K562 (cell line): Measurements from ENCODE around the gene QKI. TPM values are rescaled to one million over a fixed set of nuclear protein-coding genes. Genes with fewer than 3 reads are reported as not detected.

ENCODE experiments used
- CBFA2T2 ChIP-seq: fragments of 450-650 bp; conservative IDR thresholded peaks from 2 replicates; pipeline ENCODE4 v1.6.1; 2017; ENCODE audit warnings: mild to moderate bottlenecking
- E2F5 ChIP-seq: sonication (generic); formaldehyde crosslinking; IDR thresholded peaks from 2 replicates; pipeline ENCODE4 v1.8.0; 2022; ENCODE audit warnings: mild to moderate bottlenecking, missing genetic modification reagents
- ELF4 ChIP-seq: fragments of 450-650 bp; formaldehyde crosslinking; IDR thresholded peaks from 2 replicates; pipeline ENCODE4 v1.4.0; 2022; ENCODE audit warnings: missing genetic modification characterization
- GABPB2 ChIP-seq: fragments of 250-450 bp; sonication (Bioruptor Pico); conservative IDR thresholded peaks from 2 replicates; pipeline ENCODE4 v1.5.1; 2021; ENCODE audit warnings: mild to moderate bottlenecking
- HINFP ChIP-seq: fragments of 450-650 bp; conservative IDR thresholded peaks from 2 replicates; pipeline ENCODE4 v1.6.1; 2016; ENCODE audit warnings: missing genetic modification characterization, low read depth, mild to moderate bottlenecking, control low read depth, missing compliant biosample characterization
- KDM2B ChIP-seq: fragments of 250-450 bp; sonication (Bioruptor Pico); IDR thresholded peaks from 2 replicates; pipeline ENCODE4 v1.8.0; 2021; ENCODE audit warnings: mild to moderate bottlenecking, moderate library complexity
- MED1 ChIP-seq: sonication (generic); formaldehyde crosslinking; IDR thresholded peaks from 2 replicates; pipeline ENCODE4 v1.8.1; 2023; ENCODE audit warnings: missing genetic modification reagents, borderline replicate concordance
- NFIX ChIP-seq: fragments of 250-450 bp; sonication (Bioruptor Pico); IDR thresholded peaks from 2 replicates; pipeline ENCODE4 v1.4.0; 2020; ENCODE audit warnings: low read depth, mild to moderate bottlenecking, moderate library complexity
- POLR2H ChIP-seq: IDR thresholded peaks from 2 replicates; pipeline ENCODE4 v1.6.1; 2016; ENCODE audit warnings: missing genetic modification characterization, low read depth, mild to moderate bottlenecking, control low read depth, missing compliant biosample characterization, moderate library complexity
- RBM17 ChIP-seq: fragments of 200-400 bp; formaldehyde crosslinking; IDR thresholded peaks from 2 replicates; pipeline ENCODE4 v1.6.1; 2017; ENCODE audit warnings: low read depth, mild to moderate bottlenecking, low read length, borderline replicate concordance
- RBM22 ChIP-seq: fragments of 200-400 bp; formaldehyde crosslinking; IDR thresholded peaks from 2 replicates; pipeline ENCODE4 v1.6.1; 2018; ENCODE audit warnings: low read length, low read depth; ENCODE audit not compliant: poor library complexity, severe bottlenecking
- SRSF9 ChIP-seq: fragments of 200-400 bp; formaldehyde crosslinking; IDR thresholded peaks from 2 replicates; pipeline ENCODE4 v1.6.1; 2017; ENCODE audit warnings: low read depth, low read length, borderline replicate concordance
- ZBTB26 ChIP-seq: fragments of 450-650 bp; formaldehyde crosslinking; IDR thresholded peaks from 2 replicates; pipeline ENCODE4 v1.4.0; 2022; ENCODE audit warnings: missing genetic modification characterization
- ZC3H4 ChIP-seq: sonication (generic); formaldehyde crosslinking; IDR thresholded peaks from 2 replicates; pipeline ENCODE4 v1.9.0; 2021; ENCODE audit warnings: missing genetic modification reagents, borderline replicate concordance
- ZNF175 ChIP-seq: fragments of 200-800 bp; sonication (Bioruptor generic); IDR thresholded peaks from 2 replicates; pipeline ENCODE4 v1.6.1; 2016; ENCODE audit warnings: low read depth, mild to moderate bottlenecking, missing genetic modification characterization, missing compliant biosample characterization
- ZNF23 ChIP-seq: fragments of 250-450 bp; sonication (Bioruptor Pico); IDR thresholded peaks from 2 replicates; pipeline ENCODE4 v1.4.0; 2020; ENCODE audit warnings: mild to moderate bottlenecking
- ZNF280A ChIP-seq: fragments of 450-650 bp; IDR thresholded peaks from 2 replicates; pipeline ENCODE4 v1.6.1; 2018; ENCODE audit warnings: mild to moderate bottlenecking, low read depth; ENCODE audit not compliant: partially characterized antibody
- polyA plus RNA-seq, 8 experiments: library from polyadenylated mRNA; depleted of rRNA in 4 of 8; stranded (reverse) in 5 of 8; unstranded in 3 of 8; fragments of >200 nt; fragmentation: Nextera tagmentation in 2 of 8; fragmentation: Illumina TruSeq in 1 of 8; extraction: Ambion mirVana in 2 of 8; extraction: Trizol in 1 of 8; gene quantifications; 2 replicates each; pipeline versions ENCODE4 v1.2.1 to v1.2.3, GENCODE V29; 2011 to 2014; ENCODE audit warnings: inconsistent platforms in 1 of 8, missing spikeins in 1 of 8
- total RNA-seq, 7 experiments: library from RNA; depleted of rRNA in 6 of 7; stranded (reverse); fragments of >200 nt in 6 of 7; fragmentation: Illumina TruSeq in 2 of 7; extraction: Trizol in 2 of 7; gene quantifications; 2 replicates each; pipeline versions ENCODE4 v1.2.1 to v1.2.3, GENCODE V29; 2011 to 2021; ENCODE audit warnings: low replicate concordance in 1 of 7
- TF ChIP-seq, protein P1 (sequence below): sonication (generic); formaldehyde crosslinking; IDR thresholded peaks from 2 replicates; pipeline ENCODE4 v1.8.0; 2022; ENCODE audit warnings: mild to moderate bottlenecking, missing genetic modification reagents
- TF ChIP-seq, protein P2 (sequence below): sonication (generic); formaldehyde crosslinking; IDR thresholded peaks from 2 replicates; pipeline ENCODE4 v1.8.0; 2022; ENCODE audit warnings: missing genetic modification reagents, mild to moderate bottlenecking, borderline replicate concordance
- TF ChIP-seq, protein P3 (sequence below): sonication (generic); formaldehyde crosslinking; IDR thresholded peaks from 2 replicates; pipeline ENCODE4 v1.8.1; 2023; ENCODE audit warnings: mild to moderate bottlenecking, missing genetic modification reagents, moderate library complexity

The QKI gene
- total and polyA plus RNA-seq, 9 of the 15 experiments (the other 6 are each of a cell fraction or from before 2014, with no cell fraction given) = 20.4 to 215 (median 123) TPM

DNA sequence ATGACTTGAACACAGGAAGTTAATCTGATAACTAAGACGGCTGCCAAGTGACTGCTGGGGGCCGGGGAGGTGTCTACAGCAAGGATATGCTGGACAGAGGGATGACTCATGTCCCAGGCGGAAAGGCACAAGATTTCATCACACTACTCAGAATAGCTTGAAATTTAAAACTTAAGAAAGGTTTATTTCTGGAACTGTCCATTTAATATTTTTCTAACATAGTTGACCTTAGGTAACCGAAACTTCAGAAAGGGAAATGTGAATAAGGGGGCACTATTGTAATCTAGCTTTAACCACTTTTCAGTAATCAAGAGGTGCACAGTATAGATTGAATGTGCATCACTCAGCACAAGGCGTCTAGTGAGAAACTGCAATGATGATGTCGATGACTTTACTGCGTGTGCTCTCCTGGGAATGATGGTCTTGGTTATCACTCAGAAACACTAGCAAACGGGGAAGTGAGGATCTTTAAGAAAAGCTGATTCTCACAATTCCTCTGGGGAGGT, 171.5 kb downstream of the QKI start (continued):
- TF ChIP-seq ZBTB26 (CRISPR knock-in tag) (no peak), SRSF9 (no peak), RBM22 (no peak), ZNF23 (CRISPR knock-in tag) (no peak), CBFA2T2 (peak; percentile 52), ZC3H4 (CRISPR knock-in tag) (no peak), POLR2H (tag) (peak; percentile 56; the same call in 1 of the 2 replicates), ZNF280A (no peak), HINFP (tag) (0 out of 2 replicates have a peak, but pooled peaks have one; percentile 15), ELF4 (CRISPR knock-in tag) (no peak), E2F5 (CRISPR knock-in tag) (no peak), NFIX (CRISPR knock-in tag) (no peak), KDM2B (CRISPR knock-in tag) (no peak), RBM17 (no peak), ZNF175 (CRISPR knock-in tag) (peak; percentile 48; the same call in 1 of the 2 replicates), GABPB2 (CRISPR knock-in tag) (no peak), MED1 (CRISPR knock-in tag) (no peak)
- TF ChIP-seq, protein P1, sequence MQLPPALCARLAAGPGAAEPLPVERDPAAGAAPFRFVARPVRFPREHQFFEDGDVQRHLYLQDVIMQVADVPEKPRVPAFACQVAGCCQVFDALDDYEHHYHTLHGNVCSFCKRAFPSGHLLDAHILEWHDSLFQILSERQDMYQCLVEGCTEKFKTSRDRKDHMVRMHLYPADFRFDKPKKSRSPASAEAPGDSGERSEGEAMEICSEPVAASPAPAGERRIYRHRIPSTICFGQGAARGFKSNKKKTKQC (CRISPR knock-in tag) = no peak
- TF ChIP-seq, protein P2, sequence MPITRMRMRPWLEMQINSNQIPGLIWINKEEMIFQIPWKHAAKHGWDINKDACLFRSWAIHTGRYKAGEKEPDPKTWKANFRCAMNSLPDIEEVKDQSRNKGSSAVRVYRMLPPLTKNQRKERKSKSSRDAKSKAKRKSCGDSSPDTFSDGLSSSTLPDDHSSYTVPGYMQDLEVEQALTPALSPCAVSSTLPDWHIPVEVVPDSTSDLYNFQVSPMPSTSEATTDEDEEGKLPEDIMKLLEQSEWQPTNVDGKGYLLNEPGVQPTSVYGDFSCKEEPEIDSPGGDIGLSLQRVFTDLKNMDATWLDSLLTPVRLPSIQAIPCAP (CRISPR knock-in tag) = no peak
- TF ChIP-seq, protein P3, sequence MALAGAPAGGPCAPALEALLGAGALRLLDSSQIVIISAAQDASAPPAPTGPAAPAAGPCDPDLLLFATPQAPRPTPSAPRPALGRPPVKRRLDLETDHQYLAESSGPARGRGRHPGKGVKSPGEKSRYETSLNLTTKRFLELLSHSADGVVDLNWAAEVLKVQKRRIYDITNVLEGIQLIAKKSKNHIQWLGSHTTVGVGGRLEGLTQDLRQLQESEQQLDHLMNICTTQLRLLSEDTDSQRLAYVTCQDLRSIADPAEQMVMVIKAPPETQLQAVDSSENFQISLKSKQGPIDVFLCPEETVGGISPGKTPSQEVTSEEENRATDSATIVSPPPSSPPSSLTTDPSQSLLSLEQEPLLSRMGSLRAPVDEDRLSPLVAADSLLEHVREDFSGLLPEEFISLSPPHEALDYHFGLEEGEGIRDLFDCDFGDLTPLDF (CRISPR knock-in tag) = no peak
